ENCODE results near the gene ZGPAT. TPM values are rescaled to one million over a fixed set of nuclear protein-coding genes. Genes with fewer than 3 reads are reported as not detected.

Gene ZGPAT
- total and polyA plus RNA-seq, 2 of the 4 experiments (the other 2 are of a cell fraction), result 13.4 to 20.2 TPM

DNA sequence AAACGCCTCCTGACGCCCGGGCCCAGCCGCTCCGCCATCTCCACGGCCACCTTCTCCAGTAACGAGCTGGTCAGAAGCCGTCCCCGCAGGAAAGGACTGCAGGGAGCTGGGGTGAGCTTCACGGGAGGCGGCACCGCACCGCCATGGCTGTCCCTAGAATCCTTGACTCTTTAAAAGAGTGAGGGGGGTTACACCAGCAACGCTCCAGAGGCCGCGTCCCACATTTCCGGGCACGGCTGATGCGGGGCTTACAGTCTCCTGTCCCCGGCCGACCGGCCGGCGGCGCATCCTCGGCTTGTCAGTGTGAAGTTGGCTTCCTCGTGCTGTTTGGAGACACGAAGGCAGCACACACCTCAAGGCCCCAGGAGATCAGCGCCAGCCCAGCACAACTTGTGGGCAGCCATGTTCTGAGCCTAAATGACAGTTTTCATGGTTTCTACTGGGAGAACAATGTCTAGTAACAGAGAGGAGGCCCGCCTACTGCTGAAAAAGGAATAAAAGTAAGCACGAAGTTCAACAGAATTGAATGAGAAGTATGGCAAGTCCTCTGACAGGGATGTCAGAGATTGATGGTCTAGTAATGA is 62.1 kb downstream of the ZGPAT start:
- H2BK20ac ChIP-seq (ENCODE audit: low read depth, low read length), result no peak overlapping the region
- H3K9me1 ChIP-seq (ENCODE audit: insufficient read depth, low read length), result peaks cover under 1% of the 10 kb centered on the region; the same call in 1 of the 2 replicates
- no peak overlapping the region for H4K5ac ChIP-seq (ENCODE audit: low read depth, low read length)
- no peak overlapping the region for H2BK120ac ChIP-seq (ENCODE audit: low read depth, low read length)
- in situ Hi-C loops (cut with MboI; ENCODE audit: low sequenced_read_pairs) (no loop called here), dilution Hi-C loops (cut with HindIII; ENCODE audit: low sequenced_read_pairs, unreplicated experiment) (no loop called here), intact Hi-C loops (cut with micrococcal nuclease) (no loop called here)
- H3K14ac ChIP-seq (replicated peaks; ENCODE audit: low read depth, low read length), result no peak overlapping the region
- 93% methylated on average over 9 of the region's 31 CpGs; no CpG with 5 or more reads in 1 of the 2 experiments for WGBS, 2 experiments (ENCODE audit: extremely low coverage in 2 of 2, insufficient read length in 1 of 2)
- H2BK15ac ChIP-seq (ENCODE audit: low read depth, low read length), result no peak overlapping the region
- H3K56ac ChIP-seq (ENCODE audit: extremely low read depth, insufficient read depth, low read length), result no peak overlapping the region
- no peak overlapping the region for H2BK5ac ChIP-seq (ENCODE audit: low read depth, low read length, poor library complexity, severe bottlenecking)
- peaks cover 7% of the 10 kb centered on the region for H3K4me1 ChIP-seq (ENCODE audit: control insufficient read depth, insufficient read depth, low read length)
- no peaks in the 10 kb centered on the region; the same call in 1 of the 2 replicates for H4K20me1 ChIP-seq (ENCODE audit: insufficient read depth, low read length)
- H3K4ac ChIP-seq (ENCODE audit: low read depth, low read length), result no peak overlapping the region
- H3K4me3 ChIP-seq (ENCODE audit: insufficient read depth, low read depth, low read length), result no peak overlapping the region
- no peak overlapping the region for H3K4me2 ChIP-seq (ENCODE audit: low read depth, low read length)
- DNase-seq (no peak), ATAC-seq (ENCODE audit: low read depth) (no peak)
- H3K27me3 ChIP-seq (ENCODE audit: control insufficient read depth, insufficient read depth, low read length), result no peaks in the 10 kb centered on the region
- H3K27ac ChIP-seq (ENCODE audit: insufficient read depth, low read length), result no peak overlapping the region
- ChIA-PET POLR2A (ENCODE audit: unreplicated experiment) (no interaction called here), CTCF (no interaction called here)
- peaks cover 9 to 39% of the 10 kb centered on the region in 2 experiments; a peak in 3 of 4 replicates for H3K79me1 ChIP-seq (ENCODE audit: low read depth in 1 of 2, low read length in 2 of 2)
- H3K36me3 ChIP-seq (ENCODE audit: control insufficient read depth, insufficient read depth, low read length), result peaks cover 27% of the 10 kb centered on the region; the same call in 1 of the 2 replicates
- H3K9ac ChIP-seq (ENCODE audit: low read depth, low read length), result no peak overlapping the region
- H2AK5ac ChIP-seq (ENCODE audit: low read depth, low read length), result no peak overlapping the region
- no peak overlapping the region for H4K8ac ChIP-seq (ENCODE audit: low read depth in 2 of 2, low read length in 2 of 2)
- H2AFZ ChIP-seq (replicated peaks; ENCODE audit: low read length, poor library complexity), result no peak overlapping the region
- no peak overlapping the region for H4K91ac ChIP-seq (ENCODE audit: insufficient read depth, low read depth, low read length)
- TF ChIP-seq MXI1 (IDR thresholded peaks at IDR 0.05; ENCODE audit: borderline replicate concordance, low read depth, low read length) (no peak), RCOR1 (IDR thresholded peaks at IDR 0.05; ENCODE audit: insufficient replicate concordance, low read length) (no peak), RFX5 (IDR thresholded peaks at IDR 0.05; ENCODE audit: low read depth, low read length) (no peak)
- TF ChIP-seq, protein P1, sequence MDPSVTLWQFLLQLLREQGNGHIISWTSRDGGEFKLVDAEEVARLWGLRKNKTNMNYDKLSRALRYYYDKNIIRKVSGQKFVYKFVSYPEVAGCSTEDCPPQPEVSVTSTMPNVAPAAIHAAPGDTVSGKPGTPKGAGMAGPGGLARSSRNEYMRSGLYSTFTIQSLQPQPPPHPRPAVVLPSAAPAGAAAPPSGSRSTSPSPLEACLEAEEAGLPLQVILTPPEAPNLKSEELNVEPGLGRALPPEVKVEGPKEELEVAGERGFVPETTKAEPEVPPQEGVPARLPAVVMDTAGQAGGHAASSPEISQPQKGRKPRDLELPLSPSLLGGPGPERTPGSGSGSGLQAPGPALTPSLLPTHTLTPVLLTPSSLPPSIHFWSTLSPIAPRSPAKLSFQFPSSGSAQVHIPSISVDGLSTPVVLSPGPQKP (IDR thresholded peaks at IDR 0.05; ENCODE audit: borderline replicate concordance, low read depth, low read length), result no peak
- BruUV-seq (replicated peaks), result no TSS peak
- no peaks in the 10 kb centered on the region for H3K9me3 ChIP-seq (ENCODE audit: control insufficient read depth, insufficient read depth, low read length)
- no peak overlapping the region for H3K18ac ChIP-seq (ENCODE audit: low read depth, low read length)
- H3K23ac ChIP-seq (ENCODE audit: low read depth, low read length), result no peak overlapping the region
- H2AK9ac ChIP-seq (replicated peaks; ENCODE audit: low read depth, low read length, poor library complexity), result peak overlapping the region; percentile 78

All from IMR-90 (cell line).